DMS53 treated with DMSO at 0.1 percent for 48 hours (cell line): ENCODE measurements around the gene CUX1.

Experiments
- DNase-seq: peaks from one replicate; lab custom pipeline; 2025; ENCODE audit not compliant: unreplicated experiment; lab: John Stamatoyannopoulos, UW

Gene CUX1

GRCh38 chr7:102196028-102196427, 378.6 kb downstream of the CUX1 start:
- no peak for DNase-seq

GRCh38 chr7:102197161-102197560, 379.7 kb downstream of the CUX1 start:
- DNase-seq, result no peak

- DNase-seq, result no peak
Measured at GRCh38 chr7:102197599-102197998, 380.2 kb downstream of the CUX1 start.

- no peak for DNase-seq
Measured at GRCh38 chr7:102198417-102198956, 381.1 kb downstream of the CUX1 start.

- no peak for DNase-seq
Measured at GRCh38 chr7:102201576-102201975, 384.1 kb downstream of the CUX1 start.

- DNase-seq, result no peak
Measured at GRCh38 chr7:102202556-102202955, 385.1 kb downstream of the CUX1 start.

GRCh38 chr7:102203218-102203617, 385.8 kb downstream of the CUX1 start:
- no peak for DNase-seq

GRCh38 chr7:102204212-102204611, 386.8 kb downstream of the CUX1 start:
- no peak for DNase-seq

GRCh38 chr7:102205915-102206314, 388.5 kb downstream of the CUX1 start:
- no peak for DNase-seq

GRCh38 chr7:102208826-102209225, 391.4 kb downstream of the CUX1 start:
- DNase-seq, result no peak

GRCh38 chr7:102210787-102211186, 393.4 kb downstream of the CUX1 start:
- DNase-seq, result no peak

GRCh38 chr7:102211590-102212550, 394.4 kb downstream of the CUX1 start:
- DNase-seq, result no peak

GRCh38 chr7:102214477-102215072, 397.1 kb downstream of the CUX1 start:
- DNase-seq, result no peak

- no peak for DNase-seq
Measured at GRCh38 chr7:102215256-102215655, 397.8 kb downstream of the CUX1 start.

GRCh38 chr7:102215711-102216110, 398.3 kb downstream of the CUX1 start:
- DNase-seq, result no peak

- no peak for DNase-seq
Measured at GRCh38 chr7:102216573-102217314, 399.3 kb downstream of the CUX1 start.

GRCh38 chr7:102220229-102220850, 402.9 kb downstream of the CUX1 start:
- no peak for DNase-seq

- no peak for DNase-seq
Measured at GRCh38 chr7:102220960-102221800, 403.8 kb downstream of the CUX1 start.

GRCh38 chr7:102221961-102222360, 404.5 kb downstream of the CUX1 start:
- DNase-seq, result no peak

- no peak for DNase-seq
Measured at GRCh38 chr7:102222445-102222844, 405.0 kb downstream of the CUX1 start.
